HEK293 (cell line): ENCODE data around the gene WNT4.

Experiments
- CTCF ChIP-seq: fragments of 450-650 bp; formaldehyde crosslinking; IDR thresholded peaks from 2 replicates; pipeline ENCODE4 v1.5.1; 2016; ENCODE audit warnings: missing biosample characterization, missing genetic modification characterization
- KLF16 ChIP-seq: fragments of 450-650 bp; formaldehyde crosslinking; IDR thresholded peaks from 2 replicates; pipeline ENCODE4 v1.5.1; 2017; ENCODE audit warnings: missing biosample characterization, missing genetic modification characterization
- MEIS1 ChIP-seq: sonication (generic); formaldehyde crosslinking; IDR thresholded peaks from 2 replicates; pipeline ENCODE4 v1.8.1; 2022; ENCODE audit warnings: missing genetic modification reagents, mild to moderate bottlenecking, borderline replicate concordance
- PATZ1 ChIP-seq: fragments of 450-650 bp; formaldehyde crosslinking; IDR thresholded peaks from 2 replicates; pipeline ENCODE4 v1.5.1; 2016; ENCODE audit warnings: missing biosample characterization, missing genetic modification characterization
- ZEB2 ChIP-seq: fragments of 450-650 bp; formaldehyde crosslinking; IDR thresholded peaks from 2 replicates; pipeline ENCODE4 v1.5.1; 2016; ENCODE audit warnings: missing biosample characterization, missing genetic modification characterization
- ZFP3 ChIP-seq: fragments of 450-650 bp; formaldehyde crosslinking; IDR thresholded peaks from 2 replicates; pipeline ENCODE4 v1.5.1; 2016; ENCODE audit warnings: low read depth, missing biosample characterization, missing genetic modification characterization
- ZFP37 ChIP-seq: fragments of 450-650 bp; formaldehyde crosslinking; IDR thresholded peaks from 2 replicates; pipeline ENCODE4 v1.5.1; 2016; ENCODE audit warnings: missing biosample characterization, missing genetic modification characterization
- ZNF175 ChIP-seq: fragments of 450-650 bp; formaldehyde crosslinking; IDR thresholded peaks from 2 replicates; pipeline ENCODE4 v1.5.1; 2016; ENCODE audit warnings: missing biosample characterization, missing genetic modification characterization
- ZNF18 ChIP-seq: fragments of 450-650 bp; formaldehyde crosslinking; IDR thresholded peaks from 2 replicates; pipeline ENCODE4 v1.5.1; 2016; ENCODE audit warnings: missing biosample characterization, missing genetic modification characterization
- ZNF335 ChIP-seq: fragments of 450-650 bp; formaldehyde crosslinking; conservative IDR thresholded peaks from 2 replicates; pipeline ENCODE4 v1.5.1; 2016; ENCODE audit warnings: missing biosample characterization, missing genetic modification characterization
- ZNF549 ChIP-seq: fragments of 450-650 bp; IDR thresholded peaks from 2 replicates; pipeline ENCODE4 v1.5.1; 2018; ENCODE audit warnings: missing biosample characterization, missing genetic modification characterization, mild to moderate bottlenecking, inconsistent platforms, moderate library complexity
- ZSCAN30 ChIP-seq: fragments of 450-650 bp; IDR thresholded peaks from 2 replicates; pipeline ENCODE4 v1.5.1; 2018; ENCODE audit warnings: missing biosample characterization, mild to moderate bottlenecking, missing genetic modification characterization, moderate library complexity
- ZXDB ChIP-seq: fragments of 450-650 bp; formaldehyde crosslinking; IDR thresholded peaks from 2 replicates; pipeline ENCODE4 v1.5.1; 2016; ENCODE audit warnings: missing biosample characterization, missing genetic modification characterization

GRCh38 chr1:22155517-22155916, 12.6 kb upstream of the WNT4 start:
- no peak for TF ChIP-seq ZFP37 (tag by site-specific recombination)
- no peak for TF ChIP-seq ZNF175 (tag by site-specific recombination)
- TF ChIP-seq CTCF (tag by site-specific recombination) = no peak
- TF ChIP-seq ZNF335 (tag by site-specific recombination) = no peak
- no peak for TF ChIP-seq KLF16 (tag by site-specific recombination)
- TF ChIP-seq ZXDB (tag by site-specific recombination) = no peak
- TF ChIP-seq ZFP3 (tag by site-specific recombination) = no peak
- no peak for TF ChIP-seq PATZ1 (tag by site-specific recombination)
- TF ChIP-seq ZNF18 (tag by site-specific recombination) = no peak
- no peak for TF ChIP-seq ZNF549 (tag by site-specific recombination)
- no peak for TF ChIP-seq MEIS1 (CRISPR knock-in tag)
- TF ChIP-seq ZSCAN30 (tag by site-specific recombination) = no peak
- TF ChIP-seq ZEB2 (tag by site-specific recombination) = no peak
